ENCODE data around the gene VAT1L.
A peak's percentile ranks its signal among the peaks of the same experiment; 100 is the strongest.
"Not testable (repeated sequence)": the region's sequence is repeated elsewhere in the genome, so short reads cannot be mapped to it uniquely, and the experiment has no call there.

The VAT1L gene

DNA sequence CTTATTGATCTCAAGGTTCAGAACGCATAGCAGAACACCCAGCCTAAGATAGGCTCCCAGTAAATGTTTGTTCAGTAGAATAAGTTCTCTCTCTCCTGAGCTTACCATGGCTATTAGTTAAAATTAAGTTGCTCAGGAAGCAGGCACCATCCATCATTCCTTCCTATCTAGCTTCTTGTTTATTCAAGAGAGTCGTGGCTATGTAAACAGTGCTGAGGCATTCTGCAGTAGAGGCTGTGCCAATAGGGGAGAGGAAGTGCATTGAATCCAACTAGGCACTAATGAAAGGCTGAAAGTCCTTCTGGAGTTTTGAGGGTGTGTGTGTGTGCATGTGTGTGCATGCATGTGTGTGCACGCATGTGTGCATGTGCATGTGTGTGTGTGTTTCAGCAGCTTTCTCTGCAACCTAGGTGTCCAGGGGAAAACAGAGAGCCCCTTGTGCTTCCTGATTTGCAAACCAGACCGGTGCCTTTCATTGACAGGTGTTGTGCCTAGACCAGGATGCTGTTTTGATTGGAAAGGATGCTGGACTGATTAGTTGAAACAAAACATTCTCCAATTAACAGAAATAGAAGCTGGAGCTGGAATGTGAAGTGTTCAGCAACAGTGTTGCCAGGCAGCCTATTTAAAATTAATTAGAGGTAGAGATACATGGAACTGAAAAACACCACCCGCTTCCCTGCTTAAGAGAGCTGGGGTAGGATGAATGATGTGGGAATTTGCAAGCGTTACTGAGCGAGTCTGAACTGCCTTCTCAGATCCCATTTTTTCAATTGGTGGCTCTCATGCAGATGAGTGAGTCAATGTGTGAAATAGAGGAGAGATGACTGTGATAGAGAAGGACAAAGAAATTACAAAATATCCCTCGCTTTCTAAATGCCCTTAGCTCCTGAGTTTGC, 130.7 kb downstream of the VAT1L start:
- no peak for DNase-seq

GRCh38 chr16:77919761-77920415, 131.5 kb downstream of the VAT1L start:
- DNase-seq, result no peak

DNA sequence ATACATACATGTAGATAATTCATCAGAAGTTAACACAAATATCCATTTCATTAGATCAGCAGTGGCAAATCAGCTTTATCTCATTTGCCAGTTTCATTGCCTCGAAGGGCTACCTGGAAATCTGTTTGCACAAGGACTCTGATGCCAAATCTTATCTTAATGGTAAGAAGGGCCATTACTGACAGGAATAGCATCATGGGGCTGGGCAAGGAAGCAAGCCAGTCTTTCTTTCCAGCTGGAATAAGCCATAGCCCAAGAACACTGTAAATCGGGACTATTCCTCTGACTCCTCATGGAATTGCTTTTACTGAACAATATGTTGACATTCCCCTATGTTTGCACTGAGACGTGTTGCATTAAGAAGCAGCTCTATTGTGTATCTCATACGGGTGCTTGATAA, 132.6 kb downstream of the VAT1L start:
- DNase-seq, result no peak

DNA sequence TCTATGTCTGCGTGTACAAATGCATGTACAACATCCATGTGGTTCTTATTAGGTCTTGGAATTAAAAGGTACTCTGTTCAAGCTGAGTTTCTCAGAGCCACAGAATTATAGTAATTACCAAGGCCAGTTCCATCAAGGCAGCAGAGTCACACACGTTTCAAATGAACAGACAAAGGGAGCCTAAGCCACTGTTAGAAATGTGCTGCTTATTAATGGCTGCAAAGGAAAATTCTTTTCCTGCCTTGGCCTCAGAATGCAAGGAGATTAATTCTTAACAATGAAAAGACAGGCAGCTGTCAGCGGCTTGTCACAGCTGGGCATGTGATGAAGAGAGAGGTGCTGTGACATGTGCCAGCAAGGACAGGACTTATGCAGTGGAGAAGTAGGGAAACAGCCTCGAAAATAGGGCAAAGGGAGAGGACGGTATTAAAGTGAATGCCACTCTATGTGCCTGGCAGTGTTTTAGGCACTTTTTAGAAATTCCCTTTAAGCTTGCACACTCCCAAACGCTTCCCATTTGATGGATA, 133.9 kb downstream of the VAT1L start:
- DNase-seq, result no peak

DNA sequence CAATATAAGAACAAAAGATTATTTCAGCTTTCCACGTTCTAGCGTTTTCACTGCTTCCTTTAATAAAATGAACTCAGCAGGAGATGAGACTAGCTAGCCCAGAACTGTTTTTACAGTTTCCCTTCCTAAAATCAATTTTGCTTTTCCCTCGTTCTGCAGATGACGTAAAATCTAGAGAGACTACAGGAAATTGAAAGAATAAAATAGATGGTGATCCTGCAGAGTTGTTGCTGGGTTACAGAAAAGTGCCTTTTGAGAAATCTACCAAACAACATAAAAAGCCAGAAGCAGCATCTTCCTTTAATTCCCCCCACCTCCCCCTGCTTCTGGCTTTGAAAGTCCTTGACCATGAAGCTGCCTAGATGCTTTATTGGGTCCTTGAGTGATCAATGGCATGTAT, 137.2 kb downstream of the VAT1L start:
- no peak for DNase-seq

GRCh38 chr16:77928096-77928495, 139.7 kb downstream of the VAT1L start:
- DNase-seq, result no peak

- DNase-seq, result no peak
Measured at GRCh38 chr16:77929004-77929403, 140.6 kb downstream of the VAT1L start.

GRCh38 chr16:77931058-77931457, 142.7 kb downstream of the VAT1L start:
- DNase-seq, result no peak

GRCh38 chr16:77937473-77938149, 149.2 kb downstream of the VAT1L start:
- DNase-seq, result no peak

GRCh38 chr16:77938913-77939312, 150.5 kb downstream of the VAT1L start:
- no peak for DNase-seq

DNA sequence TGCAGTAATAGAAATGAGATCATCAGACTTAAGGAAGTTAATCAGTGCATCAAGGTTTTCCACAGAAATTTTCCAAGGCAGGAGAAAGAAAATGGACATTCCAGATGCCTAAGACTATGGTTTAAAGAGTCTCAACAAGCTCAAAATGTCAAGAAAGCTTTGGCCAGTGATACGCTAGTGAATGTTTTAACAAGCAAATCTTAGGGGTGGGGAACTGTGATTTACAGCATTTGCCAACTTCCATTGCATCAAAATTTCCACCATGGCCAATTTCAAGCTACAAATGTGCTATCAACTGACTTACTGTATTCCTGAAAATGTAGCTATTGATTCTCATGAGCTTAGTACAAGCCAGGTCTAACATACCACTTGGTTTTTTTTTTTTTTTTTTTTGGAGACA, 151.6 kb downstream of the VAT1L start:
- no peak for DNase-seq

- DNase-seq, result peak; percentile 52
Measured at GRCh38 chr16:77943801-77944200, 155.4 kb downstream of the VAT1L start.

- DNase-seq, result no peak
Measured at GRCh38 chr16:77944631-77945030, 156.3 kb downstream of the VAT1L start.

- DNase-seq, result no peak
Measured at GRCh38 chr16:77945126-77945525, 156.8 kb downstream of the VAT1L start.

DNA sequence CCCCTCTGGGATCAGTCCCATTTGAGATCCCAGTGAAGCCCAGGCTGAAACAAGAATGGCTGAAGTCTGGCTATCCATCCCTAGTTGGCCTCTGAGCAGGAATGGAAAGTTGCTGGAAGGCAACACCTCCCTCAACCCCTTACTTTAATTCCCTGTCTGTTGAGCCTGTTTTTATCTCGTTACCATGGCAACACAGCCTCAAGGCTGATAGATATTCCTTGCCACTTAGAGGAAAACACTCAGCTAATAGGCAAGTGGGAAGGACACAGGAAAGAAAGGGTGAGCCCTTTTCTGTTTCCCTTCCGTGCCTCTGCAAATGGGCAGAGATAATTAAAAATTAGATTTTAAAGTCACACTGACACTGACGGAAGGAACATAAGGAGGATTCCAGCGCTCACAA, 158.5 kb downstream of the VAT1L start:
- DNase-seq, result no peak

DNA sequence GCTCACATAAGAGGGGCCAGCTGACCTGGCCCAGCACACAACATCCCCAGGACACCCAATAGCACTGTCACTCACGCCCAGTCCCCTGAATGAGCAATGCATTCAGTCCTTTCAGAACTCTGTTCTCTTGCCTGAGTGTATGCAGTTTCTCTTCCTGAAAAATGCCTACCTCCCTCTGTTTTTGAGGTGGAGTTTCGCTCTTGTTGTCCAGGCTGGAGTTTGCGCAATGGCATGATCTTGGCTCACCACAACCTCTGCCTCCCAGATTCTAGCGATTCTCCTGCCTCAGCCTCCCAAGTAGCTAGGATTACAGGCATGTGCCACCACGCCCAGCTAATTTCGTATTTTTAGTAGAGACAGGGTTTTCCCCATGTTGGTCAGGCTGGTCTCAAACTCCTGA, 159.2 kb downstream of the VAT1L start:
- DNase-seq, result not testable (repeated sequence)

DNA sequence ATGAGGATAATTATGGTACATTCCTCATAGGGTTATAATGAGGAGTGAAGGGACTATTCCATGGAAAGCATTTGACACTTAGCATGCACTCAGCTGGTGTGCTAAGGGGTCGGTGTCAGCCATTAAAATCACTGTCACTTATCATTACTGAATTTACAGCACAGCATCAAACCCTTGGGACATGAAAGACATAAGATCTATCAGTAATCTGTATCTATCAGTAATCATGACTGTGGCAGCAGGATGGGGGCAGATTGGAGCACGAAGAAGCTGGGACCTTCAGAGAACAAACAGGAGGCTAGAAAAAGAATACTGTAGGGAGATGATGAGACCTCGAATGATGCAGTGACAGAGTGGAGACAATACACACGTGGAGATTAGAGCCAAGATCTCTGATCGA, 160.5 kb downstream of the VAT1L start:
- no peak for DNase-seq

- DNase-seq, result no peak
Measured at GRCh38 chr16:77949445-77949844, 161.1 kb downstream of the VAT1L start.

- no peak for DNase-seq
Measured at GRCh38 chr16:77951788-77952187, 163.4 kb downstream of the VAT1L start.

- DNase-seq, result no peak
Measured at GRCh38 chr16:77955127-77955526, 166.8 kb downstream of the VAT1L start.

GRCh38 chr16:77956231-77956630, 167.9 kb downstream of the VAT1L start:
- no peak for DNase-seq

DNA sequence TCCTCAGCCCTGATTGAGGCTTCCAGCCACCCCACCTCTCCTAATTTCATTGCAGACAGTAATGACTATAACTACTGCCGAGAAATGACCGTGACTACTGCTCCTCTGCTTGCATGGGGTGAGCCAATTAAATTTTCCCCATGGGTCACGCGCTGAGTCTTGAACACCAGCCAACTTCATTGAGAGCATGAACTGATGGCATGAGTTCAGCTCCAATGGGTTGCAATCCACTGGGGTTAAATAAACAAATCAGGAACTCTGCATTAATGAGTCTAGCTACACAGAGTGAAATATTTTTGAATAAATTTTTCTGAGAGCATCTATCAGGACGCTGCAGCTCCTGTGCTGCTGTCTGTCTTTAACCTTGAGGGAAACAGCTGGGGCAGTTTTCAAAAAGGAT, 172.4 kb downstream of the VAT1L start:
- no peak for DNase-seq

GRCh38 chr16:77961814-77962213, 173.4 kb downstream of the VAT1L start:
- DNase-seq, result no peak

GRCh38 chr16:77962689-77963088, 174.3 kb downstream of the VAT1L start:
- no peak for DNase-seq

All from DMS79 (cell line).